ENCODE results near the gene UBE2D1.
"Not testable (repeated sequence)": the region's sequence is repeated elsewhere in the genome, so short reads cannot be mapped to it uniquely, and the experiment has no call there.

Gene UBE2D1

GRCh38 chr10:58384999-58385783, 50.4 kb downstream of the UBE2D1 start, which contains the start of gene TFAM:
Gene TFAM (plus strand): TSS chr10:58385410. CDS start chr10:58385548, 138 bp downstream.
- peak; percentile 84 for DNase-seq

GRCh38 chr10:58385784-58386112, 50.9 kb downstream of the UBE2D1 start:
- DNase-seq = no peak

GRCh38 chr10:58389024-58389423, 54.2 kb downstream of the UBE2D1 start:
- DNase-seq = no peak

GRCh38 chr10:58393317-58393716, 58.5 kb downstream of the UBE2D1 start:
- DNase-seq = no peak

GRCh38 chr10:58394471-58394870, 59.7 kb downstream of the UBE2D1 start:
- DNase-seq = no peak

GRCh38 chr10:58396057-58396456, 61.3 kb downstream of the UBE2D1 start:
- DNase-seq = no peak

- no peak for DNase-seq
These were observed 63.0 kb downstream of the UBE2D1 start for GRCh38 chr10:58397830-58398229.

GRCh38 chr10:58399410-58399809, 64.6 kb downstream of the UBE2D1 start:
- DNase-seq = peak; percentile 26

- no peak for DNase-seq
These were observed 65.8 kb downstream of the UBE2D1 start for GRCh38 chr10:58400609-58401008.

GRCh38 chr10:58404001-58404400, 69.2 kb downstream of the UBE2D1 start:
- peak; percentile 69 for DNase-seq

- DNase-seq = no peak
These were observed 75.3 kb downstream of the UBE2D1 start for GRCh38 chr10:58409956-58410610.

GRCh38 chr10:58412502-58412961, 77.7 kb downstream of the UBE2D1 start:
- no peak for DNase-seq

- DNase-seq = peak; percentile 20
These were observed 79.7 kb downstream of the UBE2D1 start for GRCh38 chr10:58414270-58415041.

- DNase-seq = no peak
These were observed 81.0 kb downstream of the UBE2D1 start for GRCh38 chr10:58415757-58416156.

- not testable (repeated sequence) for DNase-seq
These were observed 83.1 kb downstream of the UBE2D1 start for GRCh38 chr10:58417902-58418301.

All from MV-4-11 (cell line).